ENCODE measurements around the gene MATN1.

GRCh38 chr1:30698401-30698981 lies 24.9 kb downstream of the MATN1 start:
- TF ChIP-seq PHF8 (IDR thresholded peaks at IDR 0.05; ENCODE audit: borderline replicate concordance, low read depth) (no peak), ESRRA (IDR thresholded peaks at IDR 0.05; ENCODE audit: borderline replicate concordance, low read length) (no peak), RFX5 (IDR thresholded peaks at IDR 0.05) (no peak)
- TF ChIP-seq, protein P1, sequence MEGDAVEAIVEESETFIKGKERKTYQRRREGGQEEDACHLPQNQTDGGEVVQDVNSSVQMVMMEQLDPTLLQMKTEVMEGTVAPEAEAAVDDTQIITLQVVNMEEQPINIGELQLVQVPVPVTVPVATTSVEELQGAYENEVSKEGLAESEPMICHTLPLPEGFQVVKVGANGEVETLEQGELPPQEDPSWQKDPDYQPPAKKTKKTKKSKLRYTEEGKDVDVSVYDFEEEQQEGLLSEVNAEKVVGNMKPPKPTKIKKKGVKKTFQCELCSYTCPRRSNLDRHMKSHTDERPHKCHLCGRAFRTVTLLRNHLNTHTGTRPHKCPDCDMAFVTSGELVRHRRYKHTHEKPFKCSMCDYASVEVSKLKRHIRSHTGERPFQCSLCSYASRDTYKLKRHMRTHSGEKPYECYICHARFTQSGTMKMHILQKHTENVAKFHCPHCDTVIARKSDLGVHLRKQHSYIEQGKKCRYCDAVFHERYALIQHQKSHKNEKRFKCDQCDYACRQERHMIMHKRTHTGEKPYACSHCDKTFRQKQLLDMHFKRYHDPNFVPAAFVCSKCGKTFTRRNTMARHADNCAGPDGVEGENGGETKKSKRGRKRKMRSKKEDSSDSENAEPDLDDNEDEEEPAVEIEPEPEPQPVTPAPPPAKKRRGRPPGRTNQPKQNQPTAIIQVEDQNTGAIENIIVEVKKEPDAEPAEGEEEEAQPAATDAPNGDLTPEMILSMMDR (IDR thresholded peaks at IDR 0.05), result no peak
